Ovary (tissue), 9 donors: ENCODE measurements around the gene STK39. TPM values are rescaled to one million over a fixed set of nuclear protein-coding genes. Genes with fewer than 3 reads are reported as not detected.

Experiments
- DNase-seq, 5 donors: peaks; one replicate each; pipeline ENCODE4 v3.0.0-alpha.2; 2019 to 2020
- H3K27ac ChIP-seq, 2 donors: fragments of 200-600 bp; one replicate each; pipeline versions ENCODE4 v1.5.1 to v1.8.0; 2019 to 2022
- H3K27me3 ChIP-seq: fragments of 200-600 bp; one replicate; pipeline ENCODE4 v1.8.0; 2022
- H3K36me3 ChIP-seq: fragments of 200-600 bp; sonication (generic); one replicate; pipeline ENCODE4 v1.5.1; 2019
- H3K4me1 ChIP-seq: one replicate; pipeline ENCODE4 v1.8.1; 2013; ENCODE audit warnings: mild to moderate bottlenecking, moderate library complexity; ENCODE audit not compliant: insufficient read depth
- H3K4me3 ChIP-seq: fragments of 200-600 bp; sonication (generic); one replicate; pipeline ENCODE4 v1.5.1; 2017
- H3K9me3 ChIP-seq, 2 donors: fragments of 200-600 bp in 1 of 2; sonication (generic) in 1 of 2; one replicate each; pipeline versions ENCODE4 v1.5.1 to v1.8.1; 2013 to 2019; ENCODE audit warnings: mild to moderate bottlenecking in 1 of 2, moderate library complexity in 1 of 2
- CTCF ChIP-seq, 3 donors: fragments of 450-650 bp in 2 of 3; fragments of 200-600 bp in 1 of 3; IDR thresholded peaks; one replicate each; pipeline versions ENCODE4 v1.5.1 to v1.8.0; 2016 to 2022; ENCODE audit warnings: antibody characterized with exemption in 3 of 3, mild to moderate bottlenecking in 1 of 3
- EP300 ChIP-seq: sonication (generic); formaldehyde crosslinking; IDR thresholded peaks from one replicate; pipeline ENCODE4 v1.6.1; 2017; ENCODE audit warnings: antibody characterized with exemption
- POLR2A ChIP-seq: fragments of 450-650 bp; IDR thresholded peaks from one replicate; pipeline ENCODE4 v1.6.1; 2017; ENCODE audit warnings: antibody characterized with exemption, mild to moderate bottlenecking, moderate library complexity
- whole genome bisulfite sequencing, 3 donors: extraction: QIAGEN DNeasy Blood & Tissue Kit in 1 of 3; methylation state at CpG; one replicate each; pipeline versions ENCODE4 v1.1.5 to v1.1.7; 2013 to 2017; 5-methylcytosine and 5-hydroxymethylcytosine counted together
- intact Hi-C, 4 donors: fragments of 100-400 bp; cut with DNase I; formaldehyde crosslinking; loops; one replicate each; pipeline versions ENCODE4 v1.11.0 to v1.15.1; 2022 to 2023
- polyA plus RNA-seq, 2 donors: library from polyadenylated mRNA; stranded (reverse); fragments of 200-250 nt in 1 of 2; fragments of 350-450 nt in 1 of 2; fragmentation: Illumina TruSeq in 1 of 2; extraction: RNeasy Lipid Tissue Mini Kit (QIAGEN cat#74804) in 1 of 2; gene quantifications; one replicate each; pipeline ENCODE4 v1.2.3, GENCODE V29; 2013 to 2014
- total RNA-seq, 7 donors: library from RNA; depleted of rRNA in 2 of 7; stranded (reverse); fragments of >200 nt in 2 of 7; fragmentation: NEBNext Ultra II Directional in 3 of 7; extraction: Animal tissue kit (Norgen Biotek cat#: 25700) in 3 of 7; gene quantifications; one replicate each; pipeline versions ENCODE4 v1.1.0 to v1.2.4, GENCODE V29; 2016 to 2023
- donor health status: DM: no; HTN: no; CAD: no; lungs with moderate emphysema.
- donor health status: DM: no; HTN: no; CAD: no.
- donor health status: Bipolar disorder and iron deficiency.
- donor health status: DM: yes; HTN: yes; CAD: no.
- donor health status: DM: no; HTN: no; CAD: no.
- donor health status: DM: yes; HTN: yes; CAD: no.

Gene STK39
- total and polyA plus RNA-seq, 9 donors, result 5.9 to 14.1 (median 10.6) TPM

- WGBS, 3 donors, result 89 to 91% (median 89%) methylated on average over 9 of the region's 9 CpGs
- Histone ChIP-seq H3K9me3 (no peaks in the 10 kb centered on the region), H3K4me1 (no peaks in the 10 kb centered on the region), H3K36me3 (no peaks in the 10 kb centered on the region), H3K27me3 (no peaks in the 10 kb centered on the region), H3K27ac (no peak overlapping the region), H3K4me3 (no peak overlapping the region)
- DNase-seq, result no peak
- intact Hi-C loops, result no loop called here
- TF ChIP-seq EP300, result no peak
- TF ChIP-seq POLR2A, result no peak
- no peak for TF ChIP-seq CTCF (IDR thresholded peaks at IDR 0.05)
These were observed 191.1 kb downstream of the STK39 start for GRCh38 chr2:168056242-168056787.

GRCh38 chr2:168054657-168055056 is 192.7 kb downstream of the STK39 start:
- DNase-seq, result no peak
- H3K27ac ChIP-seq, result no peak overlapping the region
- no peaks in the 10 kb centered on the region for H3K36me3 ChIP-seq
- no peak overlapping the region for H3K4me3 ChIP-seq
- no peaks in the 10 kb centered on the region for H3K4me1 ChIP-seq
- intact Hi-C loops, result no loop called here
- H3K27me3 ChIP-seq, result no peaks in the 10 kb centered on the region
- no peak for TF ChIP-seq POLR2A
- no peak for TF ChIP-seq CTCF (IDR thresholded peaks at IDR 0.05)
- TF ChIP-seq EP300, result no peak
- 86 to 87% (median 87%) methylated on average over 5 of the region's 5 CpGs for WGBS, 3 donors
- no peaks in the 10 kb centered on the region for H3K9me3 ChIP-seq

GRCh38 chr2:168053676-168054075 is 193.7 kb downstream of the STK39 start:
- no peak for DNase-seq
- no peak for TF ChIP-seq POLR2A
- no peak for TF ChIP-seq EP300
- TF ChIP-seq CTCF (IDR thresholded peaks at IDR 0.05), result no peak
- WGBS, 3 donors, result 71 to 78% (median 73%) methylated on average over 3 of the region's 3 CpGs
- Histone ChIP-seq H3K36me3 (no peaks in the 10 kb centered on the region), H3K4me3 (no peak overlapping the region), H3K27me3 (no peaks in the 10 kb centered on the region), H3K4me1 (no peaks in the 10 kb centered on the region), H3K27ac (no peak overlapping the region), H3K9me3 (no peaks in the 10 kb centered on the region)
- intact Hi-C loops, result no loop called here

- no peak for DNase-seq
- WGBS, 3 donors, result 86 to 91% (median 88%) methylated on average over 4 of the region's 4 CpGs
- Histone ChIP-seq H3K4me1 (no peaks in the 10 kb centered on the region), H3K9me3 (no peaks in the 10 kb centered on the region), H3K27me3 (no peaks in the 10 kb centered on the region), H3K36me3 (no peaks in the 10 kb centered on the region), H3K27ac (no peak overlapping the region), H3K4me3 (no peak overlapping the region)
- intact Hi-C loops, result no loop called here
- TF ChIP-seq POLR2A (no peak), EP300 (no peak)
These were observed 194.6 kb downstream of the STK39 start for GRCh38 chr2:168052773-168053172.

- H3K9me3 ChIP-seq, result no peaks in the 10 kb centered on the region
- H3K4me3 ChIP-seq, result no peak overlapping the region
- DNase-seq, result no peak
- intact Hi-C loops, result no loop called here
- no peaks in the 10 kb centered on the region for H3K27me3 ChIP-seq
- H3K27ac ChIP-seq, result no peak overlapping the region
- WGBS, 3 donors, result 77 to 82% (median 79%) methylated on average over 2 of the region's 2 CpGs
- no peaks in the 10 kb centered on the region for H3K4me1 ChIP-seq
- no peaks in the 10 kb centered on the region for H3K36me3 ChIP-seq
- TF ChIP-seq CTCF (IDR thresholded peaks at IDR 0.05), result no peak
- no peak for TF ChIP-seq POLR2A
- TF ChIP-seq EP300, result no peak
These were observed 197.0 kb downstream of the STK39 start for GRCh38 chr2:168050377-168050776.
